T-helper 2 cell (primary cell): ENCODE measurements around the gene GRB2.
A peak's percentile ranks its signal among the peaks of the same experiment; 100 is the strongest.
"Not testable (repeated sequence)": the region's sequence is repeated elsewhere in the genome, so short reads cannot be mapped to it uniquely, and the experiment has no call there.

ENCODE experiments used
- DNase-seq, 5 experiments: peaks; one replicate each; pipeline versions ENCODE4 v3.0.0 to v3.0.0-alpha.2; 2012 to 2022

Gene GRB2

DNA sequence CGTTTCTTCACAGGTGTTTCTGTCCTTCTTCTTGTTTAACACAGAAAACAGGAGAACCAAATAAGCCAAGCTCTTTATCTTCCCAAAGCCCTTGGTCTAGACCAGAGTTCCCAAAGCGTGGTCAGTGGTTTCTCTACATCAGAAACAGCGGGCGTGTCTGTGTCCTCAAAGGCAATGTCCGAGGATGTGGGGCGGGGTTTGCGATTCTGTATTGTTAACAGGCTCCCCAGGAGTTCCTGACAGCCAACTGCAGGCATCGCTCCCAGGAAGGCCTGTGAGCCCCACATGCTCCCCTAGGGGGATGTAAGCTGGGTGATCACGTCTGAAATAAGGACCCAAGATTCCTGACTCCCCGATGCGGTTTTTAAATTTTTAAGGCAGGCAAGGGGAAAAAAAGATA, 87.8 kb downstream of the GRB2 start:
- no peak for DNase-seq

DNA sequence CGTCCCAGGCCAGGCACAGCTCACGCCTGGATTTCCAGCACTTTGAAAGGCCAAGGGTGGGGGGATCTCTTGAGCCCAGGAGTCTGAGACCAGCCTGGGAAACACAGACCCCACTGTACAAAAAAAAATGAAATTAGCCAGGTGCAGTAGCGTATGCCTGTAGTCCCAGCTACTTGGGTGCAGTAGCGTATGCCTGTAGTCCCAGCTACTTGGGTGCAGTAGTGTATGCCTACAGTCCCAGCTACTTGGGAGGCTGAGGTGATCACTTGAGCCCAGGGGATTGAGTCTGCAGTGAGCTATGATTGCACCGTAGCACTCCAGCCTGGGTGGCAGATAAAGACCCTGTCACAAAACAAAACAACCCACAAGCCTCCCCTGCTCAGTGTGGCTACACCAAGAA, 89.2 kb downstream of the GRB2 start:
- DNase-seq = no peak

DNA sequence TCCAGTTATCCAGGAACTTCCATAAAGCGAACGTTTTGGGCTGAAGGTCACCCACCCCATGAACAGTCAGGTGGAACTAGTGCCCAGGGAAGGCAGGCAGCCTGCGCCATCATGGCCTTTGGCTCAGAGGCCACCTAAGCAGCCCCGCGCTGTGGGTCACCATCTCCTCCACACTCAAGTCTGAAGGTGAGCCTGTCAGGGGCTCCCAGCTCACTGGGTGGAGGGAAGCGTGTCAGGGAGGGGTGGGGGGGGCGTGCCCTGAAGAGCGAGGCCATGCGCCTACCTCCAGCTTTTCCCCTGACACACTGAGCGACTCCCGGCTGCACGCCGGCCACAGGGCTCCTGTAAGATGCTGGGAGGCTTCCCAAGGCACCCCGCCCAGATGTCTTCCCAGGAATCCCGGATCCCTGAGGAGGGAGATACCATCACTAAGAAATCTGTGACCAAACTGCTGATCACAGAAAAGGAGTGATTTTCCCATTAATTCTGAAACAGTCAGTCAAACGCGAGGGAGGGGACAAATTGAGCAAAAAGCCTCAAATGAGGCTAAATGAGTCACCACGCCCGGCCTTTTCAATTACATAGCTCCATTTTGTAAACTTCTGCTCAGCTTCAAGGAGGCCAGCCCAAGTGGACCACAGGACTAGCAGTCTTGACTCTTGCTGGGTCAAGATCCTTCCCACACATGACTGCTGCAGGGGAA, 89.8 kb downstream of the GRB2 start:
- peak in 1 of 5 experiments; percentile 54 for DNase-seq

DNA sequence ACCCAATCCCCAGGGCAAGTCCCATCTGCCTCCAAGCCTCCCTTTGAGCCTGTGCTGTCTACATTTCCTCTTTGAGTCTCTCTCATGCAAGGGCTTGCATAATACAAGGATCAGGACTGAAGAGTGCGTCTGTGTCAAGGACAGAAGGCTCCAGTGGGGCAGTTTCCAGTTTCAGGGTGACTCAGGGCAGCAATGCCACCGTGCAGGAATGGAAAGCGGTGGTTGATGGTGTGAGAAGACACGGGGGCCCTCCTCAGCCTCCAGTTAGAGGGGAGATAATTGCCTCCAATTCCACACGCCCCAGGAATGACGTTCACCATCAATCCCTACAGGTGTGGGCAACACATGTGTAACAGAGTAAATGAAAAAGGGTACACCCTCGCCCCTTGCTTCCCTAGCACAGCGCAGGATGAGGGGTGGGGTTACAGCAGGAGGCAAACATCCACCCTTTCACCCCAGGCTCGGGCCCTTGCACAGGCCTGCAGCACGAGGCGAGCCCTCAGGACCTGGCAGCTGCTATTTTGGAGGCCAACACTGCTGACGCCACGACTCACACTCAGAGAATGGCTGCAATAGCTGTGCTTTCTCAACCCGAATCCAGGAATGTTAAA, 91.4 kb downstream of the GRB2 start:
- no peak for DNase-seq

DNA sequence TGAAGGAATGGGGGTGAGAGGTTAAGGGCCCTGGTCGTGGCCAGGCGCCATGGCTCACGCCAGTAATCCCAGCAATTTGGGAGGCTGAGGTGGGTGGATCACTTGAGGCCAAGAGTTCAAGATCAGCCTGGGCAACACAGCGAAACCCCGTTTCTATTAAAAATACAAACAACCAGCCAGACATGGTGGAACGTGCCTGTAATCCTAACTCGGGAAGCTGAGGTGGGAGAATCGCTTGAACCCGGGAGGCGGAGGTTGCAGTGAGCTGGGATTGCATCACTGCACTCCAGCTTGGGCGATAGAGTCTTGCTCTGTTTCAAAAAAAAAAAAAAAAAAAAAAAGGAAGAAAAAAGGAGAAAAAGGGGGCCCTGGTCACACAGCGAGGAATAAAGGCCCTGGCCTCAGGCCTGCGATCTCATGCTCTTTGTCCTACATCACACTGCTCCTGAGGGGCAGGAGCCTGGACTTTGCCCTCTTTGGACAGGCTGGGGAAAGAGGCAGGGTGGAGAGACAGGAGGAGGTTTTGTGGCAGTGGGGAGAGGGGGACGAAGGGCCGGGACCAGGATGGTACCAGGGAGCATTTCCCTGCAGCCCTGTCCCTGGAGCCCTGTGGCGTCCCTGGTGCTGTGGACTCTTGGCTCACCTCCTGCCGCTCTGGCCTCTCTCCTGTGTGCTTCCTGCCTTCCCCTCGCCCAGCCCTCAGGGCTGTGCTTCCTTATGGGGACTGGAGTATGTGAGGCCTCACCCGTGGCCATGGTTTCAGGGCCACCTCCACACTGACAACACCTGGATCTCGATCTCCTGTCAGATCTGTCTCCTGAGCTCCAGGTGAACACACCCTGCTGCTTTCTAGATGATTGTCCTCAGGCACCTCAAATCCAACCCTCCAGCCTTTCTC, 96.5 kb downstream of the GRB2 start:
- DNase-seq = no peak

DNA sequence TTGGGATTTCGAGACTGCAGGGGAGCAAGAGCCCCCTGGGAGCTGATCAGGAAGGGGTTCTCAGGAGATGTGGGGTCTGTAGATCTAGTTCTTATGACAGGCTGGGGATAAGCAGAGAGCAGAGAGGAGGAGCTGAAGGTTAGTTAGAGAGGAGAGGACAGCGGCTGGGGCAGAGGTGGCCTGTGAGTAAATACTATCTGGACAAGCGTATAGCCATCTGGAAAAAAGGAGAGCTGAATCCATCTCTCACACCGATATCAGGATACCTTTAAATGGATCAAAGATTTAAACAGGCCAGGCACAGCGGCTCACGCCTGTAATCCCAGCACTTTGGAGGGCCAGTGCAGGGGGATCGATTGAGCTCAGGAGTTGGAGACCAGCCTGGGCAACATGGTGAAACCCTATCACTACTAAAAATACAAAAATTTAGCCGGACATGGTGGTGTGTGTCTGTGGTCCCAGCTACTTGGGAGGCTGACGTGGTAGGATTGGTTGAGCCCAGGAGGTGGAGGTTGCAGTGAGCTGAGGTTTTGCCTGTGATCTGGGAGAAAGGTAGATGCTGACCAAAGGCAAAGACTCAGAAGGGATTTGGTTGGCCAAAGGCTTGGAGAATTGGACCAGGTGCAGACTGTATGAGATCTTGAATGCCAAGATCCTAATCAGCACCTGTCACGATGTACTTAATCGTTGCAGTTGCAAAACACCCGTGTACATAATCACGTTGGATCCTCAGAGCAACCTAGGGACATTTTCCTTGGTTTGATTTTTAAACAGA, 97.3 kb downstream of the GRB2 start:
- no peak for DNase-seq

DNA sequence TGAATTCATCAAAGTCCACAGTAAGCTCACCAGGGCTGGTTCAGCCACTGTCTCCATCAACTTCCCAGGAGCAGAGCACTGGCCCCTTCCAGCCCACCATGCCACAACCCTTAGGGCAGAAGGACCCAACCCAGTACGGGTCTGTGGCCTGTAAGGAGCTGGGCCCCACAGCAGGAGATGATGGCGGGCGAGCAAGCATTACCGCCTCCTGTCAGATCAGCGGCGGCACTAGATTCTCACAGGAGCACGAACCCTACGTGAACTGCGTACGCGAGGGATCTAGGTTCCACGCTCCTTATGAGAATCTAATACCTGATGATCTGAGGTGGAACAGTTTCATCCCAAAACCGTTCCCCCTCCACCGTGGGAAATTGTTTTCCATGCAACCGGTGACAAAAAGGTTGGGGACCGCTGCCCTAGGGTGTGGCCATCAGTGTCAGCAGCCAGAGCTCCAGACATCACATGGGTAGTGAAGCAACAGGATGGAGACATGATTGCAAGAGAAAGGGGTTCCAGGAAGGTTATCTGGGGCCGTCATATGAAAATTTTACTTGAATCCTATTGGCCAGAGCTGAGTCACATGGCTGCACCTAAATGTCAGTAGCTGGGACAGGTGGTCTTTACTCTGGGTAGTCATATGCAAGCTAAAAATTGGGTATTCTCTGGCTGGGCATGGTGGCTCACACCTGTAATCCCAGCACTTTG, 103.8 kb downstream of the GRB2 start:
- DNase-seq = no peak

DNA sequence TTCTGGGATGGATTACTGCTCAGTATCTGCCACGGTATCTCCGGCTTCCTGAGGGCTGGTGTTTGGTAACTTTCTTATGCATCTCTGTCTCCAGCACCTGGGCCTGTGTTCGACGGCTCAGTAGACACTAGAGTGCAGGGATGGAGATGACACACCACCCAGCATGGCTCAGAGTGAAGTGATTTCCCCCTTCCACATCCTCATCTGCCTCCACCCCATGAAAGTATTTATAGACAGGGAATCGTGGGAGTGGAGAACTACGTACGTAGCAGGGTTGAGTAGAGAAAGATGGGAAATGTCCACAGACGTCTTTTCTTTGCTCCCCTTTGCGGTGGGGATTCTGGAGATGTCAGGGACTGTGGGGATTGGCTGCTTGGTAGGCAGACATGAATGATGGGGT, 104.4 kb downstream of the GRB2 start:
- no peak for DNase-seq

DNA sequence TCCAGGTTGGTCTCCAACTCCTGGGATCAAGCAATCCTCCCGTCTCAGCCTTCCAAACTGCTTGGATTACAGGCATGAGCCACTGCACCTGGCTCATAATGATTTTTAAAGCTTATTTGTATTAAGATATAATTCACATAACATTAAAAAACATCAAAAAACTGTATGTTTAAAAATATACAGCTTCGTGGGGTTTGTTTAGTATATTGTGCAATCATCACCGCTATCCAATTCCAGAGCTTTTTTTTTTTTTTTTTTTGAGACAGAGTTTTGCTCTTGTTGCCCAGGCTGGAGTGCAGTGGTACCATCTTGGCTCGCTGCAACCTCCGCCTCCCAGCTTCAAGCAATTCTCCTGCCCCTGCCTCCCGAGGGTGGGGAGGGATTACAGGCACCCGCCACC, 105.2 kb downstream of the GRB2 start:
- no peak for DNase-seq

DNA sequence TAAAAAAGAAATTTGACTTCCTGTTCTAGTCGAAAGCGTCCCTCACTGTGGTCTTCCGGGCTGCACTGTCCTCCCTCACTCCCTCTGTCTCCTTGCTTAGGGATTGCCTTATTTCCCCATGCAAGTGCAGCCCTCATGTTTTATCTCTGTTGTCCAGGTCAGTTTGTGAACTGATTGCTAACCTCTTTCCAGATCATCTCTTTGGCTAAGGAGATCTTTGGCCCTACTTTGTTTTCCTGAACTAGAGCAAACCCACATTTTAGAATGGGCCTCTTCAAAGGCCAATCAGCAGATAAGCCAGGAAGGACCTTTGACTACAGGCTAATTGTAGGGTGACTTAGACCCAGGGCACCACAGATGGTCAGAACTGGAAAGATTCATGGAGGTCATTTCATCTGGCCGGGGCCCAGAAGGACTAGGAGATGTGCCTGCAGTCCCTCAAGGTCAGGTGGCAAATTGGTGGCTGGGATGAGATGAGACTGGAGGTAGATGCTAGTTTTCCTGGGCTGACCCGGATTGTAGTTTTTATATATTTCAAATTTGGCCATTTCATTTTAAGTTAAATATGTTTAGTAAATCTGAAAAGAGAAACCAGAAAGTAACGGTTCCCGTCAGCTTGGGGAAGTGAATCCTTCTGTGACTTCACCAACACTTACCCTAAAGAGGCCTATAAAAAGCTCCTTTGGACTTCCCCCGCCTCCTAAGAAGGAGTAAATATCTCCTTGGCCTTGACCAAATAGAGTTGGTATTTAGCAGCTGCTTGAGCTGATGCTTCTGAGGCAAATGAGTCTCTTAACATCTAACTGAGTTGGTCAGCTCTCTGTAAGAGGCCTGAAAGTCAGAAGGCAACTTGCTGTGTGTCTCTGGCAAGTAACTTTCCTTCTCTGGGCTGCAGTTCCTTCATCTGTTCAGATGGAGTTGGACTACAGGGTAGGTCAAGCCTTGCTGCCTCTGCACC, 110.0 kb downstream of the GRB2 start:
- DNase-seq = peak in 1 of 5 experiments; percentile 68

DNA sequence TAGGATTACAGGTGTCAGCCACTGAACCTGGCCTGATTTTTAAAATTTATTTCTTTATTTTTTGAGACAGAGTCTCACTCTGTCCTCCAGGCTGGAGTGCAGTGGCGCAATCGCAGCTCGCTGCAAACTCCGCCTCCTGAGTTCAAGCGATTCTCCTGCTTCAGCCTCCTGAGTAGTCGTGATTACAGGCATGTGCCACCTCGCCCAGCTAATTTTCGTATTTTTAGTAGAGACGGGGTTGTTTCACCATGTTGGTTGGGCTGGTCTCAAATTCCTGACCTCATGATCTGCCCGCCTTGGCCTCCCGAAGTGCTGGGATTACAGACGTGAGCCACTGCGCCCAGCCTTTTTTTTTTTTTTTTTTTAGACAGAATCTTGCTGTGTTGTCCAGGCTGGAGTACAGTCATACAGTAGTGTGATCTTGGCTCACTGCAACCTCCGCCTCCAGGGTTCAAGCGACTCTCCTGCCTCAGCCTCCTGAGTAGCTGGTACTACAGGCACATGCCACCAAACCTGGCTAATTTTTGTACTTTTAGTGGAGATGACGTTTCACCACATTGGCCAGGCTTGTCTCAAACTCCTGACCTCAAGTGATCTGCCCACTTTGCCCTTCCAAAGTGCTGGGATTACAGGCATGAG, 112.5 kb downstream of the GRB2 start:
- not testable (repeated sequence) for DNase-seq

DNA sequence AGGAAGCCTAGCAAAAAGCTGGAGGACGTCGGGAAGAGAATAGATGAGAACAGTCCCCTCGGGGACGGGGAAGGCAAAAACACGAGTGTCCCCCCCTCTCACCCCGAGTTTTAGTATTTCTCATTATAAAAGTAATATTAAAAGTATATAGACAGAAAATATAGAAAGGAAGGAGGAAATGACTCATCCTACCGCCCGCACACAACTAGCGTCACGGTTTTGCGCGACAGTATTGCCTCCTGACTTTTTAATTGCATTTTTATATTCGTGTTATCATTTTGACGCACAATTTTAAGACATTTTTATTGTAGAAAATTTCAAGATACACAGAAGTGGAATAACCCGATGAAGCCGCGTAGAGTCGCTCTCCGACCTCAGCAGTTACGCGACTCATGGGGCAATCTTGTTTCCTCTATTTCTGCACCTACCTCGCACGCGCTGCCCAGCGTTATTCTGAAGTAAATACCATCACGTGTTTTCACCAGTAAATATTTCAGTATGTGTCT, 115.6 kb downstream of the GRB2 start:
- DNase-seq = peak in 3 of 5 experiments; percentile 56 to 91 (median 59)

DNA sequence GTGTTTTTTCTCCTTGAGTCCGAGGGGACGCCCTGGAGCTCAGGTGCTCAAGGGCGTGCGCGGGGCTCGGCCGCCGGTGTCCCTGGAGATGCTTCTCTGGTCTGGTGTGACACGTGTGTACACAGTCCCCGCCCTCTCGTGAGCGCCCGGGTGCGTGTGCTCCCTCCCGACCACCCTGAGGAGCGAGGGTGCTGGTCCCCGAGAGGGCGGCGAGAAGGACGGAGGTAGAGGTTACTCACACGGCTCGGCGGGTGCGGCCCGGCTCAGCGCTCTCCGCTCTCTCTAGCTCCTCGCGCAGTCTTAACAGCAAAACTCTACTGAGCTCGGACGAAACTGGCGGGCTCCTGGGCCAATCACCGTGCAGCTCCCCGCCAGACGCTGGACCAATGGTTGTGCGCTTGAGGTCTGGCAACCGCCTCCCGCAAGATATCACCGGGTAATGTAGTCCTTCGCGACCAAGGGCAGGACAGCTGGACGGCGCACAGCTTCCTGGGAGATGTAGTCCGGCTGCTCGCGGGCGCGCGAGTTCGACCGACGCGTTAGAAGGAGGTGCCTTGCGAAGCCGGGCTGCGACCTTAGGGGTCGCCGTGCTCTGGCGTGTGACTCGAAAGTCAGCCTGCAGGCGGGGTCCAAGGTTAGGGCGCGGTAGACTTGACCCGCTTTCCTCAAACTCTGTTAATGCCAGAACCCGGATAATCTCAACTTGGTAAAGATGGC, 116.2 kb downstream of the GRB2 start, which contains the start of gene SLC25A19:
TSS of gene SLC25A19 (minus strand) at position 319 of the 717 bp plus-strand sequence. CDS start 2,669 bp downstream, outside the sequence.
- peak; percentile 89 to 100 (median 95) for DNase-seq

DNA sequence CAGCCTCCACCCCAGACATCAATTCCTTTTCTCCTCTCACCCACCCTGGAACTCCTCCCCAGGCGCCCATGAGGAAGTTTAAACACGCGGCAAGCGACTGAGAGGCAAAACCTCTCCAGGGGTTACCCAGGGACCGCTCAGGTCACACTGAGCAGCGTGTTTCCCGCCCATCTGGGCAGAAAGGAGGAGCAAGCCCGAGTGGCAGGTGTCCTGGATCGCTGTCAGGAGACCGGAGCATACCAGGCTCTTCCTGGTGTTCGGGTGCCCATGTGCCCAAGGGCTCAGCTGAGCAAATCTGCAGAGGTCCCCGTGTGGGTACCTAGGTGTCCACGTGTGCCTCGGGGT, 116.7 kb downstream of the GRB2 start:
- peak in 2 of 5 experiments; percentile 24 to 38 for DNase-seq

DNA sequence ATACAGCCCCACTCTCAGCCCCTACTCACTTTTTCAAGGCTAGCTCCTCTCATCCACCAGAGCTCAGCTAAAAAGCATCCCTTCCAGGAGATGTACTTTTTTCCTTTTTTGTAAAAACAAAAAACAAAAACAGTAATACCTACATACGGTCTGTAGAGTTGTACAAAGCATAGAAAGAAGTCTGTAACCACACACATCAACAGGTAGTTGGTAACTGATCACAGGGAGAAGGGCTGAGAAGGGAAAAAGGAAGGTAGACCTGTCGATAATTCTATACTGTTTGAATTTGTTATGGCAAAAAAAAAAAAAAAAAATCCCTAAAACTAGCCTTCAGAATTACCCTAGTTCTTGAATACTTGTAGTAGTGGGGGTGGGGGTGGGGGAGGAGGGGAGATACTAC, 117.1 kb downstream of the GRB2 start:
- no peak for DNase-seq

DNA sequence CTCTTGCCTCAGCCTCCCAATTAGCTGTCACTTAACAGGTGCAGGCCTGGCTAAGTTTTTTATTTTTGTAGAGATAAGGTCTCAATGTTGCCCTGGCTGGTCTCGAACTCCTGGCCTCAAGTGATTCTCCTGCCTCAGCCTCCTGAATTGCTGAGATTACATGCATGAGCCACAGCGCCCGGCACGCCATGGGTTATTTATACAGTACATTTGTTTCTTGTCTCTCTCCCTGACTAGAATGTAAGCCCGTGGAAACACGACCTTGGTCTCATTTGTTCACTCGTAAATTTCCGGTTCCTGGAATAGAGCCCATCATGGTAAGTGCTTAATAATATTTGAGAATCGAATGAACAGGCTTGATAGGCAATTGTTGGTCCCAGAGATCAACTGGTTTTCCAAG, 118.3 kb downstream of the GRB2 start:
- no peak for DNase-seq

DNA sequence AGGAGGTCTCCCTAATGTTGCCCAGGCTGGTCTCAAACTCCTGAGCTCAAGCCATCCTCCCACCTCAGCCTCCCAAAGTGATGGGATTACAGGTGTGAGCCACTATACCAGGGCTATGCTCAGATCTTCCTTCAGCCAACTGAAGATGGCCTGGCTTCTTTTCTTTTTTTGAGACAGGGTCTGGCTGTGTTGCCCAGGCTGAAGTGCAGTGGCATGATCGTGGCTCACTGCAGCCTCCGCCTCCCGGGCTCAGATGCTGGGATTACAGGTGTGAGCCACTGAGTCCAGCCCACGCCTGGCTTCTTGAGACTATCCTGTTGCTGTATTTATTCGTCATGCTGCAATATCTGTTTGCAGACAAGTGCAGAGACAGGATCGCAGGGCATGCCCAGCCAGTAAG, 120.4 kb downstream of the GRB2 start:
- no peak for DNase-seq

DNA sequence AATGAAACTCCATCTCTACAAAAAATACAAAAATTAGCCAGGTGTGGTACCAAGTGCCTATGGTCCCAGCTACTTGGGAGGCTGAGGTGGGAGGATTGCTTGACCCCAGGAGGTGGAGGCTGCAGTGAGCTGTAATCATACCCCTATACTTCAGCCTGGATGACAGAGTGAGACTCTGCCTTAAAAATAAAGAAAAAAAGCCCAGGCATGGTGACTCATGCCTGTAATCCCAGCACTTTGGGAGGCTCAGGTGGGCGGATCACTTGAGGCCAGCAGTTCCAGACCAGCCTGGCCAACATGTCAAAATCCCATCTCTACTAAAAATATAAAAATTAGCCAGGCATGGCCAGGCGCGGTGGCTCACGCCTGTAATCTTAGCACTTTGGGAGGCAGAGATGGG, 125.3 kb downstream of the GRB2 start:
- DNase-seq = not testable (repeated sequence)

DNA sequence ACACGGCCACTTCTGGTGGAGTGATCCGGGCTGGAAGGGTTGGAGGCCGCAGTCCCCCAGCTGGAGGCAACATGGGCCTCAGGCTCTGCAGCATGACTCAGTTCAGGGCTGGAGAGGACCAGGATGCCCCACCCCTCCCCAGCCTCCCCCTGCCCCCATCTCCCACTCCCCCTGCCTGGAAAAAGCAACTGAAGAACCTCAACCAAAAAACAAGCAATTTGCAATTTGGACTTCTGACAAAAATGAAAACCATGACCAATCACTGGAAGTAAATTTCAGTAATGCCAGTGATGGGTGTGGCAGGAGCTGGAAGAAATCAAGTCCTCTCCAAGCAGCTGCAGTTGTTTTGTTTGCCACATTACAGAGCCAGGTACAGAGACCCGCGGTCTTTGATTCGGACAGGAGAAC, 127.8 kb downstream of the GRB2 start:
- no peak for DNase-seq
